OCI-LY1 (cell line): ENCODE measurements around the gene PPP2R3B.

Experiments
- CTCF ChIP-seq: fragments of 200-600 bp; sonication (generic), shearing (Covaris generic); IDR thresholded peaks from 2 replicates; pipeline ENCODE4 v1.5.1; 2017; ENCODE audit warnings: mild to moderate bottlenecking, antibody characterized with exemption, low read length, moderate library complexity, mixed read lengths
- EZH2 ChIP-seq: fragments of 200-600 bp; sonication (generic), shearing (Covaris generic); IDR thresholded peaks from 2 replicates; pipeline ENCODE4 v1.8.0; 2017; ENCODE audit warnings: borderline replicate concordance, mixed run types, mild to moderate bottlenecking, antibody characterized with exemption, low read length, moderate library complexity, mixed read lengths

- TF ChIP-seq CTCF (no peak), EZH2 (no peak)
These were observed 52.3 kb downstream of the PPP2R3B start for GRCh38 chrX:334331-334891.
